ENCODE data around the gene CTNNA3. TPM values are rescaled to one million over a fixed set of nuclear protein-coding genes. Genes with fewer than 3 reads are reported as not detected.

CTNNA3 gene
- total RNA-seq, 1 donor, result not detected

DNA sequence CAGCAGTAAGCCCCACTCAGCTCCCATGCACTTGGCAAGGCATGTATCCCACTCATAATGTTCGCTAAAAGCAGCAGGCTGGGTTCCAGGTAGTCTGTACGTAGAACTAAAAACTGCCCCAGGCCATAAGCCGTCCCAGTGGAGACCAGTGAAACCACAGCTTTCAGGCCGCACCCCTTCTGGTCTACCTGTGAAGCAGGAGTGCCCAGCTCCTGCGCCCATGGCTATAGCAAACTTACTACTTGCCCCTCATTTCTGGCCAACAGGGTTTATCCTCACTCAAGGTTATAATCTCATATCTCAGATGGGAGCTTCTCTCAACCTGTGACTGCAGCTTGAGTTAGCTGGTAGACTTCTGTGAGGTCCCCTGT, 1108.3 kb downstream of the CTNNA3 start:
- Histone ChIP-seq H3K36me3 (ENCODE audit: insufficient read depth, low read length) (no peaks in the 10 kb centered on the region), H3K27me3 (ENCODE audit: insufficient read depth, low read length) (no peaks in the 10 kb centered on the region), H3K27ac (ENCODE audit: low read depth, low read length) (no peak overlapping the region), H3K4me3 (ENCODE audit: insufficient read depth, low read length) (no peak overlapping the region), H3K9me3 (ENCODE audit: low read depth, low read length) (no peaks in the 10 kb centered on the region), H3K4me1 (ENCODE audit: insufficient read depth, low read length) (no peaks in the 10 kb centered on the region), H3K4me2 (ENCODE audit: insufficient read depth, low read length) (no peak overlapping the region), H3K79me2 (ENCODE audit: insufficient read depth, low read length) (no peaks in the 10 kb centered on the region), H2AFZ (ENCODE audit: low read length) (no peak overlapping the region), H4K20me1 (ENCODE audit: insufficient read depth, low read length) (no peaks in the 10 kb centered on the region)
- no peak for DNase-seq (ENCODE audit: insufficient read length, low spot score, missing footprints)
- TF ChIP-seq CTCF (IDR thresholded peaks at IDR 0.05; ENCODE audit: extremely low read depth, low read depth, low read length), result no peak

DNA sequence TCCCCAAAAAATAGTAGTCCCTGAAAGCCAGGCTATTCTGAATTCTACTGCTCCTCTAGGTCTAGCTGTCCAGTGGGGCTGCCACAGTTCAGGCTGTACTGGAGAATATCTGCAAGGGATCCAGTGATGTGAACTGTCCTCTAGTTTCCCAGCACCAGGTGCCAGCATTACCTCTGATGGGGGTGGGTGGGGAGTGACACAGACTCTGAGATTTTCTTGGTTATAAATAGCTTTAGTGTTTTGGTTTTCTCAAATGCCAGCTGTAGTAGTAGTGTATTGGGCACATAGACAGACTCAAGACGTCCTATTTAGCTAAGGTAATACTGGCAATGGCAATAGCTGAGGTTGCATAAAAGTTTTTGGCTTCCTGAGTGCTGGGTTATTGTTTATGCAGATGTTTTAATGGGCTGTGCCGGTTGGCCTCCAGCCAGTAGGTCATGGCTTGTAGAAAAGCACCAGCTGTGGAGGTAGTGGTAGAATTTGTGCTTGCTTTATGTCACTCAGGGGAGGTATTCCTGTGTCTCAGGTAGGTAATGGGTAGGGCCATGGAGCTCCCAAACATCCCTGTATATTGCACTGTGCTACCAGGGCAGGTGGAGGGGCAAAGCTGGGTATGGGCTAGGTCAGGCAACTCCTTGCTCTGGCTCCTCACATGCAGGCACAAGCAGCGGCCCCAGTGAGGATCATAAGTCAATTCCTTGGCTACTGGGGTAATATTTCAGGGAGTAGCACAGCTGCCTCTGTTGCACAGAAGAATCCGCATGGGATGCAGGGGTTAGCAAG, 1108.9 kb downstream of the CTNNA3 start:
- H3K9me3 ChIP-seq (ENCODE audit: low read depth, low read length), result no peaks in the 10 kb centered on the region
- H3K79me2 ChIP-seq (ENCODE audit: insufficient read depth, low read length), result no peaks in the 10 kb centered on the region
- no peaks in the 10 kb centered on the region for H3K4me1 ChIP-seq (ENCODE audit: insufficient read depth, low read length)
- no peaks in the 10 kb centered on the region for H3K27me3 ChIP-seq (ENCODE audit: insufficient read depth, low read length)
- H3K36me3 ChIP-seq (ENCODE audit: insufficient read depth, low read length), result no peaks in the 10 kb centered on the region
- no peak for TF ChIP-seq CTCF (IDR thresholded peaks at IDR 0.05; ENCODE audit: extremely low read depth, low read depth, low read length)
- no peak overlapping the region for H2AFZ ChIP-seq (ENCODE audit: low read length)
- H3K27ac ChIP-seq (ENCODE audit: low read depth, low read length), result no peak overlapping the region
- H4K20me1 ChIP-seq (ENCODE audit: insufficient read depth, low read length), result no peaks in the 10 kb centered on the region
- no peak for DNase-seq (ENCODE audit: insufficient read length, low spot score, missing footprints)
- no peak overlapping the region for H3K4me2 ChIP-seq (ENCODE audit: insufficient read depth, low read length)
- H3K4me3 ChIP-seq (ENCODE audit: insufficient read depth, low read length), result no peak overlapping the region

GRCh38 chr10:66586073-66586472, 1109.9 kb downstream of the CTNNA3 start:
- no peaks in the 10 kb centered on the region for H3K79me2 ChIP-seq (ENCODE audit: insufficient read depth, low read length)
- DNase-seq (ENCODE audit: insufficient read length, low spot score, missing footprints), result no peak
- H3K4me1 ChIP-seq (ENCODE audit: insufficient read depth, low read length), result no peaks in the 10 kb centered on the region
- H4K20me1 ChIP-seq (ENCODE audit: insufficient read depth, low read length), result no peaks in the 10 kb centered on the region
- H3K36me3 ChIP-seq (ENCODE audit: insufficient read depth, low read length), result no peaks in the 10 kb centered on the region
- H3K27ac ChIP-seq (ENCODE audit: low read depth, low read length), result no peak overlapping the region
- no peaks in the 10 kb centered on the region for H3K9me3 ChIP-seq (ENCODE audit: low read depth, low read length)
- H2AFZ ChIP-seq (ENCODE audit: low read length), result no peak overlapping the region
- H3K27me3 ChIP-seq (ENCODE audit: insufficient read depth, low read length), result no peaks in the 10 kb centered on the region
- H3K4me2 ChIP-seq (ENCODE audit: insufficient read depth, low read length), result no peak overlapping the region
- TF ChIP-seq CTCF (IDR thresholded peaks at IDR 0.05; ENCODE audit: extremely low read depth, low read depth, low read length), result no peak
- H3K4me3 ChIP-seq (ENCODE audit: insufficient read depth, low read length), result no peak overlapping the region

GRCh38 chr10:66575251-66575855, 1120.6 kb downstream of the CTNNA3 start:
- H3K4me3 ChIP-seq (ENCODE audit: insufficient read depth, low read length), result no peak overlapping the region
- H4K20me1 ChIP-seq (ENCODE audit: insufficient read depth, low read length), result no peaks in the 10 kb centered on the region
- no peak for DNase-seq (ENCODE audit: insufficient read length, low spot score, missing footprints)
- H3K27me3 ChIP-seq (ENCODE audit: insufficient read depth, low read length), result no peaks in the 10 kb centered on the region
- no peaks in the 10 kb centered on the region for H3K36me3 ChIP-seq (ENCODE audit: insufficient read depth, low read length)
- no peak for TF ChIP-seq CTCF (IDR thresholded peaks at IDR 0.05; ENCODE audit: extremely low read depth, low read depth, low read length)
- H3K79me2 ChIP-seq (ENCODE audit: insufficient read depth, low read length), result no peaks in the 10 kb centered on the region
- no peak overlapping the region for H3K27ac ChIP-seq (ENCODE audit: low read depth, low read length)
- H2AFZ ChIP-seq (ENCODE audit: low read length), result no peak overlapping the region
- no peaks in the 10 kb centered on the region for H3K4me1 ChIP-seq (ENCODE audit: insufficient read depth, low read length)
- no peaks in the 10 kb centered on the region for H3K9me3 ChIP-seq (ENCODE audit: low read depth, low read length)
- no peak overlapping the region for H3K4me2 ChIP-seq (ENCODE audit: insufficient read depth, low read length)

Data from osteoblast (primary cell).